ENCODE measurements around the gene SLC6A3.
"Not testable (repeated sequence)": the region's sequence is repeated elsewhere in the genome, so short reads cannot be mapped to it uniquely, and the experiment has no call there.

SLC6A3 gene

GRCh38 chr5:1463326-1464095, 18.3 kb upstream of the SLC6A3 start:
- DNase-seq, result no peak

GRCh38 chr5:1462358-1462757, 17.1 kb upstream of the SLC6A3 start:
- DNase-seq, result no peak

GRCh38 chr5:1461396-1461795, 16.2 kb upstream of the SLC6A3 start:
- DNase-seq, result no peak

- DNase-seq, result no peak
Observed at GRCh38 chr5:1460054-1460682, 14.9 kb upstream of the SLC6A3 start.

- not testable (repeated sequence) for DNase-seq
Observed at GRCh38 chr5:1459435-1459834, 14.2 kb upstream of the SLC6A3 start.

- DNase-seq, result not testable (repeated sequence)
Observed at GRCh38 chr5:1456110-1456881, 11.1 kb upstream of the SLC6A3 start.

GRCh38 chr5:1453613-1454012, 8.4 kb upstream of the SLC6A3 start:
- no peak for DNase-seq

- DNase-seq, result no peak
Observed at GRCh38 chr5:1449081-1449630, 3.9 kb upstream of the SLC6A3 start.

GRCh38 chr5:1448511-1449011, 3.3 kb upstream of the SLC6A3 start:
- DNase-seq, result no peak

- no peak for DNase-seq
Observed at GRCh38 chr5:1447671-1448361, 2.6 kb upstream of the SLC6A3 start.

GRCh38 chr5:1446602-1447343, 1.5 kb upstream of the SLC6A3 start:
- DNase-seq, result no peak

GRCh38 chr5:1445689-1446601, 705 bp upstream of the SLC6A3 start:
- no peak for DNase-seq

GRCh38 chr5:1444361-1445189, 665 bp downstream of the SLC6A3 start:
- no peak for DNase-seq

GRCh38 chr5:1443991-1444360, 1.3 kb downstream of the SLC6A3 start:
- DNase-seq, result no peak

GRCh38 chr5:1443171-1443570, 2.1 kb downstream of the SLC6A3 start:
- no peak for DNase-seq

GRCh38 chr5:1442222-1443145, 2.8 kb downstream of the SLC6A3 start:
- DNase-seq, result no peak

GRCh38 chr5:1441166-1441865, 3.9 kb downstream of the SLC6A3 start:
- DNase-seq, result no peak

- no peak for DNase-seq
Observed at GRCh38 chr5:1440098-1440493, 5.1 kb downstream of the SLC6A3 start.

All from NCI-H1930 (cell line).